SW480 (cell line): ENCODE measurements around the gene MYBPC1.
"Not testable (repeated sequence)": the region's sequence is repeated elsewhere in the genome, so short reads cannot be mapped to it uniquely, and the experiment has no call there.

Experiments used
- DNase-seq: peaks from one replicate; pipeline ENCODE4 v3.0.0-alpha.2; 2016; ENCODE audit warnings: low spot score

Gene MYBPC1

DNA sequence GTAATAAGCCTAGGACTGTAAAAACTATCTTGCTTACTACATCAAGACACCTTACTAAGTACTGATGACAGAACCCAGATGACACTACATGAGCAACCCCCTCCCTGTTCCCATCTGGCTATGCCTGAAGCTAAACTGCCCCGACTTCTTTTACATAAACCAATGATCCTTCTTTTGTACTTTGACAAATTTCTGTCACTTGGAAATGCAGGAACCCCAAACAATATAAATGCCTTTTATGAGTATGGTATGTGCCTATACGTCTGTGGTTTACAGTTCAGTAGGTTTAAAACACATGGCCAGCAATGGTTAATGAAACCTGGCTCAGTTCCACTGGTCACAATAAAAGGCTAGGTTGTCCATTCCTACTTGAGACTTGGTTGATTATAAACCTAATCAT, 138.4 kb downstream of the MYBPC1 start:
- DNase-seq = no peak

- not testable (repeated sequence) for DNase-seq
These were observed 139.7 kb downstream of the MYBPC1 start for GRCh38 chr12:101734482-101734881.
